Measurements from ENCODE around the gene PAQR6. TPM values are rescaled to one million over a fixed set of nuclear protein-coding genes. Genes with fewer than 3 reads are reported as not detected.

The PAQR6 gene
- 2.0 TPM for total RNA-seq

- no peaks in the 10 kb centered on the region for H3K9me3 ChIP-seq
- H3K36me3 ChIP-seq = peaks cover 0 to 37% of the 10 kb centered on the region in 2 donors
- TF ChIP-seq POLR2A (IDR thresholded peaks at IDR 0.05) (no peak), POLR2AphosphoS5 (IDR thresholded peaks at IDR 0.05; ENCODE audit: insufficient read depth in 1 of 2, low read depth in 1 of 2) (no peak)
- TF ChIP-seq, protein P1, sequence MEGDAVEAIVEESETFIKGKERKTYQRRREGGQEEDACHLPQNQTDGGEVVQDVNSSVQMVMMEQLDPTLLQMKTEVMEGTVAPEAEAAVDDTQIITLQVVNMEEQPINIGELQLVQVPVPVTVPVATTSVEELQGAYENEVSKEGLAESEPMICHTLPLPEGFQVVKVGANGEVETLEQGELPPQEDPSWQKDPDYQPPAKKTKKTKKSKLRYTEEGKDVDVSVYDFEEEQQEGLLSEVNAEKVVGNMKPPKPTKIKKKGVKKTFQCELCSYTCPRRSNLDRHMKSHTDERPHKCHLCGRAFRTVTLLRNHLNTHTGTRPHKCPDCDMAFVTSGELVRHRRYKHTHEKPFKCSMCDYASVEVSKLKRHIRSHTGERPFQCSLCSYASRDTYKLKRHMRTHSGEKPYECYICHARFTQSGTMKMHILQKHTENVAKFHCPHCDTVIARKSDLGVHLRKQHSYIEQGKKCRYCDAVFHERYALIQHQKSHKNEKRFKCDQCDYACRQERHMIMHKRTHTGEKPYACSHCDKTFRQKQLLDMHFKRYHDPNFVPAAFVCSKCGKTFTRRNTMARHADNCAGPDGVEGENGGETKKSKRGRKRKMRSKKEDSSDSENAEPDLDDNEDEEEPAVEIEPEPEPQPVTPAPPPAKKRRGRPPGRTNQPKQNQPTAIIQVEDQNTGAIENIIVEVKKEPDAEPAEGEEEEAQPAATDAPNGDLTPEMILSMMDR (IDR thresholded peaks at IDR 0.05) = no peak
- intact Hi-C loops (cut with DNase I) = no loop called here
- no peak within 1 kb of the TSS for H3K27ac ChIP-seq
- H3K4me1 ChIP-seq = peaks cover 32% of the 10 kb centered on the region
- H3K4me3 ChIP-seq = no peak within 1 kb of the TSS
- no peaks in the 10 kb centered on the region for H3K27me3 ChIP-seq
- DNase-seq (ENCODE audit: extremely low spot score in 2 of 2) = no peak
Observed at GRCh38 chr1:156247460-156248322, at the start of gene PAQR6. PAQR6 (minus strand) TSS chr1:156248056; CDS start chr1:156246731, 1,325 bp downstream.

GRCh38 chr1:156295391-156295947 lies 47.6 kb upstream of the PAQR6 start, which contains the start of gene GLMP:
GLMP (minus strand) TSS chr1:156295679; CDS start chr1:156295645, 34 bp downstream.
- peak within 1 kb of the TSS; percentile 80 for H3K27ac ChIP-seq
- intact Hi-C loops (cut with DNase I) = no loop called here

GRCh38 chr1:156293895-156294294 lies 46.0 kb upstream of the PAQR6 start:
- no peak for DNase-seq (ENCODE audit: extremely low spot score in 2 of 2)
- Histone ChIP-seq H3K4me3 (no peak overlapping the region), H3K4me1 (peaks cover 44% of the 10 kb centered on the region), H3K36me3 (peaks cover 0 to 1% of the 10 kb centered on the region in 2 donors), H3K27me3 (no peaks in the 10 kb centered on the region), H3K9me3 (no peaks in the 10 kb centered on the region), H3K27ac (no peak overlapping the region)
- no peak for TF ChIP-seq POLR2A (IDR thresholded peaks at IDR 0.05)
- no peak for TF ChIP-seq POLR2AphosphoS5 (IDR thresholded peaks at IDR 0.05; ENCODE audit: insufficient read depth in 1 of 2, low read depth in 1 of 2)
- TF ChIP-seq, protein P1 (IDR thresholded peaks at IDR 0.05) = no peak
- intact Hi-C loops (cut with DNase I) = no loop called here

More at GRCh38 chr1:156295391-156295947, 47.6 kb upstream of the PAQR6 start, which contains the start of gene GLMP:
- peaks cover 38% of the 10 kb centered on the region for H3K4me1 ChIP-seq
- H3K36me3 ChIP-seq = no peaks in the 10 kb centered on the region
- no peak for DNase-seq (ENCODE audit: extremely low spot score in 2 of 2)
- no peaks in the 10 kb centered on the region for H3K9me3 ChIP-seq
- TF ChIP-seq, protein P1 (IDR thresholded peaks at IDR 0.05) = no peak
- TF ChIP-seq POLR2AphosphoS5 (IDR thresholded peaks at IDR 0.05; ENCODE audit: insufficient read depth in 1 of 2, low read depth in 1 of 2) = peak; percentile 68 to 96
- no peak for TF ChIP-seq POLR2A (IDR thresholded peaks at IDR 0.05)
- no peaks in the 10 kb centered on the region for H3K27me3 ChIP-seq
- H3K4me3 ChIP-seq = peak within 1 kb of the TSS; percentile 58 to 91

DNA sequence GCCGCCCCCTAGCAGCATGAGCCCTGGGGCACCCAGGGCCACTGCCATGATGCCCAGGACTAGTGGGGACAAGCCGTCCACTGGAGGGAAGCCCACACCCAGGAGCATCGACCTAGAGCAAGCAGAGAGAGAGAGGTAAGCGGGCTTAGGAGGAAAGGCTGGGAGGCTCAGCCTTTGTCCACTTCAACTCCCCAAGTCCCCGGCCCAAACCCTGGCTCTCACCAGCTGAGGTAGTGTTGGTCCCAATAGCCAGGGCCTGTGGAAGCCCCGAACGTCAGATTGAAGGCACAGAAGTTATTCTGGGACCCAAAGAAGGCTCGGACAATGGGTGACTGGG lies 45.2 kb upstream of the PAQR6 start:
- Histone ChIP-seq H3K4me3 (no peak overlapping the region), H3K27ac (peak overlapping the region; percentile 81), H3K36me3 (peaks cover 0 to 7% of the 10 kb centered on the region in 2 donors), H3K27me3 (no peaks in the 10 kb centered on the region), H3K9me3 (no peaks in the 10 kb centered on the region), H3K4me1 (peaks cover 44% of the 10 kb centered on the region)
- TF ChIP-seq, protein P1 (IDR thresholded peaks at IDR 0.05) = no peak
- no peak for TF ChIP-seq POLR2AphosphoS5 (IDR thresholded peaks at IDR 0.05; ENCODE audit: insufficient read depth in 1 of 2, low read depth in 1 of 2)
- no peak for TF ChIP-seq POLR2A (IDR thresholded peaks at IDR 0.05)
- DNase-seq (ENCODE audit: extremely low spot score in 2 of 2) = no peak
- intact Hi-C loops (cut with DNase I) = no loop called here
